Placental pericyte (primary cell): Measurements from ENCODE around the gene TMEM158. TPM values are rescaled to one million over a fixed set of nuclear protein-coding genes. Genes with fewer than 3 reads are reported as not detected.

Source experiments
- small RNA-seq: library from RNA; depleted of rRNA; stranded (forward); fragments of <200 nt; gene quantifications from one replicate; pipeline ENCODE3, GENCODE V24; 2012; ENCODE audit warnings: low replicate concordance
- total RNA-seq: library from RNA; depleted of rRNA; stranded (reverse); fragments of >200 nt; gene quantifications from 2 replicates; pipeline ENCODE4 v1.2.3, GENCODE V29; 2012

Gene TMEM158
- 70.0 and 453 TPM in 2 replicates for total RNA-seq

GRCh38 chr3:45226206-45226915 lies at the start of gene TMEM158:
TMEM158 (minus strand) TSS chr3:45226287; CDS start chr3:45226027, 260 bp downstream.

Small RNA genes within 50 kb of the gene (small RNA-seq; reads per million reads assigned to genes)
- not detected for gene RF00012

Other genes starting within 250 kb of the TMEM158 start
- not detected in 2 replicates for gene CLEC3B, start 200.0 kb downstream of the TMEM158 start, total RNA-seq
- 88.0 and 183 TPM in 2 replicates for gene CDCP1, start 79.9 kb downstream of the TMEM158 start, total RNA-seq
- gene LARS2, start 162.3 kb upstream of the TMEM158 start, total RNA-seq: 20.1 and 26.8 TPM in 2 replicates